Type B pancreatic cell (in vitro differentiated cells): ENCODE results near the gene PODXL2. TPM values are rescaled to one million over a fixed set of nuclear protein-coding genes. Genes with fewer than 3 reads are reported as not detected.
A peak's percentile ranks its signal among the peaks of the same experiment; 100 is the strongest.

Source experiments
- DNase-seq: peaks from one replicate; pipeline ENCODE4 v3.0.0; 2021; ENCODE audit warnings: mixed read lengths; ENCODE audit not compliant: unreplicated experiment; ENCODE audit errors: extremely low spot score
- H3K27ac Mint-ChIP-seq: 2 replicates; pipeline ENCODE4 v1.8.0; 2021; ENCODE audit warnings: mild to moderate bottlenecking, mixed read lengths
- H3K27me3 Mint-ChIP-seq: 2 replicates; pipeline ENCODE4 v1.8.0; 2021; ENCODE audit warnings: mixed read lengths
- H3K36me3 Mint-ChIP-seq: 2 replicates; pipeline ENCODE4 v1.8.0; 2021; ENCODE audit warnings: mixed read lengths
- H3K4me1 Mint-ChIP-seq: one replicate; pipeline ENCODE4 v1.8.0; 2021; ENCODE audit warnings: mixed read lengths; ENCODE audit not compliant: unreplicated experiment
- H3K4me3 Mint-ChIP-seq: 2 replicates; pipeline ENCODE4 v1.8.0; 2021; ENCODE audit warnings: mild to moderate bottlenecking, mixed read lengths
- H3K9me3 Mint-ChIP-seq: 2 replicates; pipeline ENCODE4 v1.8.0; 2021; ENCODE audit warnings: mixed read lengths
- total RNA-seq: library from RNA; stranded (reverse); gene quantifications from 2 replicates; pipeline ENCODE4 v1.2.1, GENCODE V29; 2021; ENCODE audit warnings: low replicate concordance
- TF ChIP-seq, protein P1 (sequence below): fragments of 200-600 bp; sonication (generic); conservative IDR thresholded peaks from 2 replicates; pipeline ENCODE4 v1.5.0; 2021; ENCODE audit warnings: antibody characterized with exemption, mild to moderate bottlenecking

PODXL2 gene
- total RNA-seq, 1 donor from 2014 or later = 48.9 TPM

DNA sequence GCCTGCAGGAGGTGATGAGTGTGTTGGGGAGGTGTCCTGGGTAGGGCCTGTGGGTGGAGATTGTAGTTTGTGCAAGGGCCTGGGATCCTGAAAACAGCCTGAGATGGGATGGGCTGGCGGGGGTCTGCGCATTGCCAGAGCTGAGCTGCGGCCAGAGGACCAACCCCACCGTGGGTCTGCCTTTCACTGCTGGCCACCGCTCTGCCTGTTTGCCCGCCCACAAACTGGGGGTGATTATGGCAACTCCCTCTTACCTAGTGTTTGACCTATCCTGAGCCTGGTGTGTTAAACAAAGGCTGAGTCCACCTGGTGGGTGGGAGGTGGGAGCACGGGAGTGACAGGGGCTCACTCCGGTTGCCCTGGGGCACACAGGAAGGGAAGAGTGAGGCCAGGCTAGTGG is 53.6 kb downstream of the PODXL2 start:
- Mint-ChIP-seq H3K4me3 (no peak overlapping the region), H3K9me3 (no peaks in the 10 kb centered on the region), H3K27me3 (no peaks in the 10 kb centered on the region), H3K27ac (no peak overlapping the region), H3K4me1 (peaks cover 18% of the 10 kb centered on the region), H3K36me3 (no peaks in the 10 kb centered on the region)
- peak; percentile 49 for DNase-seq
- TF ChIP-seq, protein P1, sequence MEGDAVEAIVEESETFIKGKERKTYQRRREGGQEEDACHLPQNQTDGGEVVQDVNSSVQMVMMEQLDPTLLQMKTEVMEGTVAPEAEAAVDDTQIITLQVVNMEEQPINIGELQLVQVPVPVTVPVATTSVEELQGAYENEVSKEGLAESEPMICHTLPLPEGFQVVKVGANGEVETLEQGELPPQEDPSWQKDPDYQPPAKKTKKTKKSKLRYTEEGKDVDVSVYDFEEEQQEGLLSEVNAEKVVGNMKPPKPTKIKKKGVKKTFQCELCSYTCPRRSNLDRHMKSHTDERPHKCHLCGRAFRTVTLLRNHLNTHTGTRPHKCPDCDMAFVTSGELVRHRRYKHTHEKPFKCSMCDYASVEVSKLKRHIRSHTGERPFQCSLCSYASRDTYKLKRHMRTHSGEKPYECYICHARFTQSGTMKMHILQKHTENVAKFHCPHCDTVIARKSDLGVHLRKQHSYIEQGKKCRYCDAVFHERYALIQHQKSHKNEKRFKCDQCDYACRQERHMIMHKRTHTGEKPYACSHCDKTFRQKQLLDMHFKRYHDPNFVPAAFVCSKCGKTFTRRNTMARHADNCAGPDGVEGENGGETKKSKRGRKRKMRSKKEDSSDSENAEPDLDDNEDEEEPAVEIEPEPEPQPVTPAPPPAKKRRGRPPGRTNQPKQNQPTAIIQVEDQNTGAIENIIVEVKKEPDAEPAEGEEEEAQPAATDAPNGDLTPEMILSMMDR = no peak

- Mint-ChIP-seq H3K4me1 (peaks cover 25% of the 10 kb centered on the region), H3K27me3 (no peaks in the 10 kb centered on the region), H3K4me3 (no peak overlapping the region), H3K36me3 (no peaks in the 10 kb centered on the region), H3K9me3 (no peaks in the 10 kb centered on the region), H3K27ac (no peak overlapping the region)
- TF ChIP-seq, protein P1 = no peak
- no peak for DNase-seq
These were observed 56.1 kb downstream of the PODXL2 start for GRCh38 chr3:127684871-127685707.

GRCh38 chr3:127685708-127686511 is 56.9 kb downstream of the PODXL2 start:
- H3K27me3 Mint-ChIP-seq = no peaks in the 10 kb centered on the region
- peaks cover 26% of the 10 kb centered on the region for H3K4me1 Mint-ChIP-seq
- H3K27ac Mint-ChIP-seq = no peak overlapping the region
- no peaks in the 10 kb centered on the region for H3K36me3 Mint-ChIP-seq
- H3K9me3 Mint-ChIP-seq = no peaks in the 10 kb centered on the region
- TF ChIP-seq, protein P1 = no peak
- DNase-seq = no peak
- H3K4me3 Mint-ChIP-seq = no peak overlapping the region

- H3K27ac Mint-ChIP-seq = no peak overlapping the region
- H3K4me3 Mint-ChIP-seq = no peak overlapping the region
- peaks cover 21% of the 10 kb centered on the region for H3K4me1 Mint-ChIP-seq
These were observed 57.5 kb downstream of the PODXL2 start for GRCh38 chr3:127686512-127686894.

DNA sequence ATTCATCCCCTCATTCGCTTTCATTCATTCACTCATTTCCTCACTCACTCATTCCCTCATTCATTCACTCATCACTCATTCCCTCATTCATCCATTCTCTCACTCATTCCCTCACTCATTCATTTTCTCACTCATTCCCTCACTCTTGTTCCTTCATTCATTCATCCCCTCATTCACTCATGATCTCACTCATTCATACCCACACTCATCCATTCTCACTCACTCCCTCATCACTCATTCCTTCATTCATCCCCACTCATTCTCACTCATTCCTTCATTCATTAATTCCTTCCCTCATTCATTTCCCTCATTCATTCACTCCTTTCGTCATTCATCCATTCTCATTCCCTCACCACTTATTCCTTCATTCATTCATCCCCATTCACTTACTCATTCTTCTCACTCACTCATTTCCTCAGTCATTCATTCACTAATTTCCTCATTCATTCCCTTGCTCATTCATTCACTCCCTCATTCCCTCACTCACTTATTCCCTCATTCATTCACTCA is 58.3 kb downstream of the PODXL2 start:
- peaks cover 18% of the 10 kb centered on the region for H3K4me1 Mint-ChIP-seq
- H3K27me3 Mint-ChIP-seq = no peaks in the 10 kb centered on the region
- no peaks in the 10 kb centered on the region for H3K36me3 Mint-ChIP-seq
- no peak overlapping the region for H3K27ac Mint-ChIP-seq
- DNase-seq = no peak
- H3K4me3 Mint-ChIP-seq = no peak overlapping the region
- H3K9me3 Mint-ChIP-seq = no peaks in the 10 kb centered on the region
- TF ChIP-seq, protein P1 = no peak

More at GRCh38 chr3:127686512-127686894, 57.5 kb downstream of the PODXL2 start:
- TF ChIP-seq, protein P1 = no peak
- no peaks in the 10 kb centered on the region for H3K9me3 Mint-ChIP-seq
- no peak for DNase-seq
- no peaks in the 10 kb centered on the region for H3K36me3 Mint-ChIP-seq
- no peaks in the 10 kb centered on the region for H3K27me3 Mint-ChIP-seq
